HG03280 (cell line): Measurements from ENCODE around the gene SDCCAG8.
"Not testable (repeated sequence)": the region's sequence is repeated elsewhere in the genome, so short reads cannot be mapped to it uniquely, and the experiment has no call there.

Experiments used
- ATAC-seq: cut with Tn5 transposase; IDR thresholded peaks from one replicate; pipeline ENCODE4 v1.9.1; 2021; ENCODE audit warnings: mild to moderate bottlenecking, moderate library complexity; ENCODE audit not compliant: unreplicated experiment

The SDCCAG8 gene

DNA sequence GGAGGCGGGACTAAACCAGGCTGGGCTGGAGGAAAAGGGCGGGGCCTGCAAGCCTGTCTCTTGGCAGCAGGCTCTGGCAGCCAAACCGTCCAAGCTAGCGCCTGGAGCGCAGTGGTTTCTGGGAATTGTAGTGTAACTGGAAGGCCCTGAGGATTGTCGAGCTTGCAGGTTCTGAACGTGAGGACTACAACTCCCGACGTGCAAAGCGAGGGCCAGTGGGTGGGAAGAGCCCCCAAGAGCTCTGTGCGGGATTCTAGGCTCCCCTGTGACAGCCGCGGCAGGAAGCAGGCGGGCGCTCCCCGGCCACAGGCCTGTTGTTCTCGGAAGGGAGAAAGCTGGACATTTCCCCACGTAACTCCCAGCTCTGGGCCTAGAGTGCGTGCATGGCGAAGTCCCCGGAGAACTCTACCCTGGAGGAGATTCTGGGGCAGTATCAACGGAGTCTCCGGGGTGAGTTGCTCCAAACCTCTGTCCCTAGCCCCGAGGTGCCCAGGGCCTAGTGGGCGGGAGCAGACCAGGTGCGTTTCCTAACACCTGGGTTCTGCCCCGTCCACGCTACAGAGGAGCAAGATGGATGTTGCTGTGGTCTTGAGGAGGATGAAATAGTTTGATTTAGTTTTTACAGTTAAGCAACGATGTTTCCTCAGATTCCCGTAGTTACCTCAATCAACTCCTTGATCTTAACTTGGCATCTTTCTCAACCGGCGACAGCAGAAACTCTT is at the start of gene SDCCAG8:
SDCCAG8 (plus strand) TSS at position 251 of the 722 bp plus-strand sequence; CDS start at position 384, 133 bp downstream.
- peak; percentile 70 for ATAC-seq

DNA sequence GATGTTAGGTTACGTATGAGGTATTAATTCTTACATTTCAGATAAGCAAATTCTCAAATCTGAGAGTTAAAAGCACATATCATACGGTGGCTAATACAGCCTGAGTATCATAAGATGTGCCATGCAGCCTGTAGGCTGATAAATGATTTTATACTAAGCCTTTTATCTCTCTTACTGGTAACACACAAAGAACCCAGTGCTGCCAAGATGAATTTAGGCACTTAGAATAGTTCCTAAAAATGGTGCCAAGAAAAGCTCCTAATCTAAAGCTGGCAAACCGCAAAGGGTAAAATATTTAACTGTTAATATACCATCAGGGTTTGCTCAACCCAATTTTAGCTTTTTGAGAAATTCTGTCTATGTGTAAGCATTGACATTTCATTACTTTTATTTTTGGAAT is 43.9 kb upstream of the SDCCAG8 start:
- ATAC-seq, result not testable (repeated sequence)

GRCh38 chr1:243213045-243213787 is 42.6 kb upstream of the SDCCAG8 start:
- no peak for ATAC-seq

DNA sequence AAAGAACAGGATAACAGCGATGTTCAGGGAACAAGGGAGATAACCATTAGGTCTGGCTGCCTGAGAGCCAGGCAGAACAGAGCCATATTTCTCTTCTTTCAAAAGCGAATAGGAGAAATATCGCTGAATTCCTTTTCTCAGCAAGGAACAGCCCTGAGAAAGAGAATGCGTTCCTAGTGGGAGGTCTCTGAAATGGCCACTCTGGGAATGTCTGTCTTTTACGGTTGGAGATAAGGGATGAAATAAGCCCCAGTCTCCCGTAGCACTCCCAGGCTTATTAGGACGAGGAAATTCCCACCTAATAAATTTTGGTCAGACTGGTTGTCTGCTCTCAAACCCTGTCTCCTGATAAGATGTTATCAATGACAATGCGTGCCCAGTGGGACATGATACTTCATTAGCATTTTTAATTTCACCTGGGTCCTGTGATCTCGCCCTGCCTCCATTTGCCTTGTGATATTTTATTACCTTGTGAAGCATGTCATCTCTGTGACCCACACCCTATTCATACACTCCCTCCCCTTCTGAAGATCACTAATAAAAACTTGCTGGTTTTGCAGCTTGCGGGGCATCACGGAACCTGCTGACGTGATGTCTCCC is 40.5 kb upstream of the SDCCAG8 start:
- ATAC-seq, result not testable (repeated sequence)

GRCh38 chr1:243216741-243217140 is 39.1 kb upstream of the SDCCAG8 start:
- no peak for ATAC-seq

GRCh38 chr1:243217349-243217748 is 38.5 kb upstream of the SDCCAG8 start:
- ATAC-seq, result no peak

DNA sequence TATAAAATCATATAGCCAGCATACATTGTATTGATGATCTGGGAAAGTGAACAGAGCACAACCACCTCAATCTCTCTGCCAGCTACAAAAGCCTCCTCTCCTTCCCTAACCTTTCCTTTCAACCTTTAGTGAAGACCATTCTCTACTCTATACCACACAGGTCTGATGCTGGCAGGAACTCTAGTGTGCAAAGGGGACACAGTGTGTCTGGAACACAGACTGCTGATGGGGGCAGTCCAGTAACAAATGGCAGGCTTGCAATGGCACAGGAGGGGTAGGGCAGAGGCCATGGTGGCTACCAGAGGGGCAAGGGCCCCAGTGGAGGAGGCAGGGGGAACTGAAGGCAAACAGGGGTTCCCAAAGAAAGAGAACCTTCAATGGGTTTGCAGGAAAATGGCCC is 37.8 kb upstream of the SDCCAG8 start:
- no peak for ATAC-seq

DNA sequence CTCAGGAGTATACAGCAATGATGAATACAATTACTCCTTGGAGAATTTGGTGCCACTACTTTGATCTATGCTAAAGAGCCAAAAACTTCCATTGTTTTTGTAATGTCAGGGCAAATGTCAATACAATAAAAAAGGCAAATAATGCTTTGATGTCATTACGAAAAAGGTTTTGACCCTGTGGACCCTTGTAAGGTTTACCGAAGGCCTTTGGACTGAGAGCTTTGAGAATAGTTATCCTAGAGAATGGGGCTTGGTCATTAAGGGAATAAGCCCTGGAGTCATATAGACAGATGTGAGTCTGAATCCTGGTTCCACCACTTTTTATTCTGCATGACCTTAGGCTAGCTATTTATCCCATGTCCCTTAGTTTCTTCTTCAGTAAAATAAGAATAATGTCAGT is 28.2 kb upstream of the SDCCAG8 start:
- no peak for ATAC-seq

DNA sequence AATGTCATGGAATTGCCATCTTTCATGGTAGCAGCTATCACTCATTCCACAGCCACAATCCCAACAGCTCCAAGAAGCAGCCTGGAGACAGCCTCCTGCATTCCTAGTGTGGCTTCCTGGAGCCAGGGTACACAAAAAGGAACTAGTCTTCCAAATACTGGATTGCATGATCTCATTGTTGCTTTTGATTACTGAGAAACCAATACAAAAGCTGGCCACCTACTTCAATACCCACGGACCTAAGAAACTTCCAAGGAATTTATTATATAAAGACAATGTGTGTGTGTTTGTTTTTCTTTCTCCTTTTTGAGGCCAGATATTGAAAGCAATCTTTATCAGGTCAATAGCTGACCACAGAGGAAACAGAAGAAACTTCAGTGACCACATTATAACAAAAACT is 26.3 kb upstream of the SDCCAG8 start:
- ATAC-seq, result no peak

DNA sequence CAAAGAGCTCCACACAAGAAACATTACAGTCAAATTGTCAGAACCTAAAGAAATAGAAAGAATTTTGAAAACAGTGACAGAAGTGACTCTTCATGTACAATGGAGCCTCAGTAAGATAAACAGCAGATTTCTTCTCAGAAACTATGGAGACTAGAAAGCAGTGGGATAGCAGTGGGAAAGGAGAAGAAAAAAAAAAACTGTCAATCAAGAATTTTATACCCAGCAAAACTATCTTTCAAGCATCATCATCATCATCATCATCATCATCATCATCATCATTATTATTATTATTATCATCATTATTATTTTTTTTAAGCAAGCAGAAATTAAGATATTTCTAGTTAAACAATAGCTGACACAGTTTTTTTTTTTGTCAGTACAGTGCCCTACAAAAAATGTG is 24.9 kb upstream of the SDCCAG8 start:
- ATAC-seq, result no peak

DNA sequence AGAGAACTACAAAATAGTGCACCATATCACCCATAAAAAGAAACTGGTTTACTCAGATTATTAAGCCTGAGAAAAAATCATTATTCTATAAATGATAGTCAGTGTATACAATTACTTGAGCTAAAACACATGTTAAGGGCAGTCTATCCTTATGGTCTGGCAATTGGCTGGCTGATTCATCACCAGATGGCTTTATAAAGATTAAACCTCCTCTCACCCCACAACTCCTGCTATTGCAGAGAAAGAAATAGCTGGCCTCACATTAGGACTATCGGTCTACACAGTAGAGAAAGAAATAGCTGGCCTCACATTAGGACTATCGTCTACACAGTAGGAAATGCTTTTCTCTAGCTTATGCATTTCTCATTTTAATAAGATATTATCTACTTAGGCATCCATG is 21.9 kb upstream of the SDCCAG8 start:
- ATAC-seq, result no peak

GRCh38 chr1:243234978-243235647 is 20.7 kb upstream of the SDCCAG8 start:
- no peak for ATAC-seq

DNA sequence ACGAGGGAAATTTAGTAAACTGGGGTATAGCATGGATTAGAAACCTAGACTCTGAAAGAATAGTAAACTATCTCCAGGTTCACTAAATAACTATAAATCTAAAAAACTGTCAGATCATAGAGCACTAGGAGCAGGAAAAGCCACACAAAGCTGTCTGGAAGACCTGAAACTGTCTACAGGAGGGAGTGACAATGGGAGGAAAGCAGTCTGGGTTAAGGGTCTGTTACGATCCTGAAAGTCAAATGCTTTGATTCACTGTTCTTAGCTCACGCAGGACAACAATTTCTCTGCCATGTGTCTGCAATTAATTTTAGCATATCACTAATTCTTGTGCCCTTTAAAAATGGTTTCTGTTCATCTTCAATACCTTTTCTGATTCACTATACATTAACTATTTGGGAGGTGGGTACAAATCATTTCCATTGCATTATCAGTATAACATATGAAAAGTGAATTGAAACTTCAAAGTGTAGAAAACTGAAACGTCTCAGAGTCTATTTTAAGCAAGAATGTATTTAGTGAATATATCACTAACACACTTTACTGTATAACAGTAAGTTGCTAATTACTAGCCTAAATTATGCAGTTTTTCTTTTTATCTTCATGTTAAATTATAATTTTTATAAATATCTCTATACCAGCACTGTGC is 19.1 kb upstream of the SDCCAG8 start:
- ATAC-seq, result no peak

GRCh38 chr1:243244432-243244841 is 11.4 kb upstream of the SDCCAG8 start:
- no peak for ATAC-seq

DNA sequence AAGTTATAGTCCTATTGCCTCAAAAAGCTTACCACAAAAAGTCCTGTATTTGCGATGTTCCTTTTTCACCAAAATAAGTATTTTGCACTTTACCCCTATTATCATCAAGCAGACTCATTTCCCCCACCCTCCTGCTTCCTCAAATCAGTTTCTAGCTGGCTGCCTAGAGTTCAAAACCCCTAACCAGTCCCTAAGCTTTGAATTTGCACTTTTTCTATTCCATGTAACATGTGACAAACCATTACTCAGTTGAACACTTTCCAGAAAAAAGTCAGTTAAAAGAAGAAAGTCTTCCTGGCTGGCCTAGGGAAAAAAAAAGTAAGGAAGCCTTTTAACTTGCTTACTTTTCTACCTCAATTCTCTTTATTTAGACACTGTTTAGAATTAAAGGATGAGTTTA is 8.9 kb upstream of the SDCCAG8 start:
- ATAC-seq, result no peak

DNA sequence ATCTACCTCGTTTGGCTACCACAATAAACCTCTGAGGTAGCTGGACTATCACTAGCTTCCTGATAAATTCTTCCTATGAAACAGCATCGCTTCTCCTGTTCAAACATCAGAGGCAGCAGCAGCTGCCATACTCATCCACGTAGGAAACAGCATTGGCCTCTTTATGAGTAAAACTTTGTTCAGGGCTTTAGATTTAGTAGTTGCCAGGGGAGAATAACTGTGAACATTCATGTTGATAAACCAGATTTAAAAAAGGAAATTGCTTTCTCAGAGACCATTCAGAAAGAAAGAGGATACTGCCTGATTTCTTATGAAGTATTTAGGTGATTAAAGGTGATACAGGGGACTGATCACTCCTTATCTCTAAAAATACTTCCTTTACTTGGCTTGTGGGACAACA is 7.9 kb upstream of the SDCCAG8 start:
- no peak for ATAC-seq

DNA sequence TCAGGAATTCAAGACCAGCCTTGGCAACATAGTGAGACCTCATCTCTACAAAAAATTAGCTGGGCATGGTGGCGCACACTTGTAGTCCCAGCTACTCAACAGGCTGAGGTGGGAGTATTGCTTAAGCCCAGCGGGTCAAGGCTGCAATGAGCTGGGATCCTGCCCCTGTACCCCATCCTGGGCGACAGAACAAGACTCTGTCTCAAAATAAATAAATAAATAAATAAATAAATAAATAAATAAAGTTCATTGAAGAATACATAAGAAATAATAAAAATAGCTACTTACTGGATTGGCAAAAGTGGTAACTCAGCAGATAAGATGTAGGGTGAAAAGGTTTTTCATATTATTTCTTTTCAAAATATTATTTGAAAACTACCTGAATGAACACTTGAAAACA is 6.6 kb upstream of the SDCCAG8 start:
- no peak for ATAC-seq

DNA sequence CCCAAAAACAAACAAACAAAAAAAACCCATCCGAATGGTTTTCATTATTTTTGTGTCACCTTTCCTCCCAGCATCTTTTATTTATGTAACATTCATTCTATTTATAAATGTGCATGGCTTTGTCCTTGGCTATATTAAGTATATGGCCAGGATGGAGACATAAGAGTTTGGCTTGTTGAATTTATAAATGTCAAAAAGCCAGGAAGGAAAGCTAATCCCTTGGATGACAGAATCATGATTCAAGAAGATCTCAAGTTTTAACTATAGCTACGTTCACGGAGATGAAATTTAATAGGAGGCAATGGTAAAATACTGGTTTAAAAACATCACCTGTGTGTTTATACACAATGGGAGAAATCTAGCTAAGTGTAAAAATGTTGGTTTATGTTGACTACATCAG is 5.7 kb upstream of the SDCCAG8 start:
- ATAC-seq, result no peak

DNA sequence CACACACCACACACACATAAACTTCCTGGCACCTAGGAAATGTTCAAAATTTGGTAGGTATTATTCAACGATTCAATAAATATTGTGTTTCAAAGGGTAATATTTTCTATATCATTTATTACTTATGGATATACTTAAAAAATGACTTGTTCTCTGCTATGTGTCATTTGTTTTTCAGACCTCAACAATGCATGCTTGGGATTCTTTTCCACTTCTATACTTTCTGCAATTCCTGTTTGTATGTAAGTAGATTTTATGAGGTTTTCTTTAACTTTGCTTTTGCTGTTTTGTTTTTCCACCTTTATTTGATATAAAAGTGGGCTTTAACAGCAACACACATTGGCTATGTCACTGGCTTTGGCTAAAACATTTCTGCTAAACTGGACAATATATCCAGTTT is 4.3 kb upstream of the SDCCAG8 start:
- ATAC-seq, result no peak

DNA sequence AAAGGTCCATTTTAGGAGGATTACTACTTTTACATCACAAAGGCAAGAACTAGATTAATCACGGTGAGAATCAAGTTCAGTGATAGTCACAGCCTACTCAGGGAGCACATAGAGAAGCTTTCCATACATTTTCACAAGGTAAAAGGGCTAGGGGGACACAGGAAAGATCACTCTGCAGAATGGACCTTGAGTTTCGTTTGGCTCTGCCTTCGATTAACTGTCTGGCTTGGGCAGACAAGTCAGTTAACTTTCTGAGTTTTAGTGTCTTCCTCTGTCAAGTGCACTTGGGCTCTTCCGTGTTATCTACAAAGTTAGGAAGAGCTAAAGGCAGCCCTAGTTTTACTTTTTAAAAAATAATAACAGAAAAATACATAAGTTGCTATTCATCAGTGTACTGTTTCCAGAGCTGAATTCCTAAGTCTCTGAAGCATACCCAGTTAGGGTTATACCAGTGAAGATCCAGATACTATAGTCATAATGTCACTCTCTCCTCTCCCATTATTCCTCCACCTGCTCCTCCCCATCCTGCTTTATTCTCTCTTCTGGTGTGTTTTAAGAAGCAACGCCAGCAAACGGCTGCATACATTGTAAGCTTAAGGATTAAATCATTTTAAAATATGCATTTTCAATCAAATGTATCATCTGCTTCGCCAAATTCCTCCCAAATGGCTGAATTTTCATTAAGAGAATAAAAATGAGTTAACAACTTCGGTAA is 2.5 kb upstream of the SDCCAG8 start:
- ATAC-seq, result no peak

DNA sequence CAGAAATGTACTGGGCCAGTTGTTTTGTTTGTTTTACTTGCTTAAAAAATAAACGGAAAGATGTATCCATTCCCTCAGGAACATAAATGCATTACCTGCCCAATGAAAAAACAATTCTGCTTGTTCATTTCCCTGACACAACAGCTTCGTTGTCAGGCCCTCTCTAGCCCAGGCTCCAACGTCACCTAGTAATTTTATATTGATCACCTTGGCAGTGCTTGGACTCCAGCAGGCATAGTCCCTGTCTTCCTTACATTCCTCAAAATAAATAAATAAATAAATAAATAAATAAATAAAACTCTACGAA is 2.0 kb upstream of the SDCCAG8 start:
- no peak for ATAC-seq
